Thyroid gland (tissue), 4 donors: Measurements from ENCODE around the gene MXI1. TPM values are rescaled to one million over a fixed set of nuclear protein-coding genes. Genes with fewer than 3 reads are reported as not detected.

Experiments
- DNase-seq, 2 donors: peaks; one replicate each; pipeline ENCODE4 v3.0.0-alpha.2; 2019
- H3K27ac ChIP-seq, 3 donors: fragments of 200-600 bp; sonication (generic); 1 replicate in 2 of 3; 2 replicates in 1 of 3; pipeline ENCODE4 v1.5.1; 2016 to 2019; ENCODE audit warnings: mild to moderate bottlenecking in 1 of 3, moderate library complexity in 1 of 3
- H3K27me3 ChIP-seq: fragments of 200-600 bp; sonication (generic); one replicate; pipeline ENCODE4 v1.5.1; 2019
- H3K36me3 ChIP-seq, 2 donors: fragments of 200-600 bp; sonication (generic); one replicate each; pipeline ENCODE4 v1.5.1; 2016 to 2019
- H3K4me1 ChIP-seq, 2 donors: fragments of 200-600 bp; sonication (generic); one replicate each; pipeline ENCODE4 v1.5.1; 2017 to 2019
- H3K4me3 ChIP-seq, 3 donors: fragments of 200-600 bp; sonication (generic); replicated peaks in 1 of 3; 1 replicate in 2 of 3; 2 replicates in 1 of 3; pipeline ENCODE4 v1.5.1; 2016; ENCODE audit warnings: mild to moderate bottlenecking in 1 of 3
- H3K9me3 ChIP-seq: fragments of 200-600 bp; sonication (generic); one replicate; pipeline ENCODE4 v1.5.1; 2017
- POLR2A ChIP-seq, 2 donors: fragments of 450-650 bp; IDR thresholded peaks; one replicate each; pipeline ENCODE4 v1.6.1; 2017; ENCODE audit warnings: antibody characterized with exemption in 2 of 2, mild to moderate bottlenecking in 2 of 2, moderate library complexity in 1 of 2
- WGBS, 2 donors: methylation state at CpG; one replicate each; pipeline ENCODE4 v1.1.5; 2017; 5-methylcytosine and 5-hydroxymethylcytosine counted together
- intact Hi-C: fragments of 100-400 bp; cut with DNase I; formaldehyde crosslinking; loops from one replicate; pipeline ENCODE4 v1.15.1; 2023
- total RNA-seq, 4 donors: library from RNA; depleted of rRNA; stranded (reverse); fragments of >200 nt; gene quantifications; one replicate each; pipeline ENCODE4 v1.2.3, GENCODE V29; 2016
- TF ChIP-seq, protein P1 (sequence below), 6 experiments: fragments of 200-600 bp in 3 of 6; fragments of 450-650 bp in 3 of 6; sonication (generic) in 3 of 6; IDR thresholded peaks; one replicate each; pipeline ENCODE4 v1.5.1; 2016 to 2019; ENCODE audit warnings: antibody characterized with exemption in 6 of 6, mild to moderate bottlenecking in 2 of 6, inconsistent platforms in 1 of 6, moderate library complexity in 1 of 6

The MXI1 gene
- total RNA-seq, 4 donors from 2014 or later: 51.2 to 136 (median 59.6) TPM

DNA sequence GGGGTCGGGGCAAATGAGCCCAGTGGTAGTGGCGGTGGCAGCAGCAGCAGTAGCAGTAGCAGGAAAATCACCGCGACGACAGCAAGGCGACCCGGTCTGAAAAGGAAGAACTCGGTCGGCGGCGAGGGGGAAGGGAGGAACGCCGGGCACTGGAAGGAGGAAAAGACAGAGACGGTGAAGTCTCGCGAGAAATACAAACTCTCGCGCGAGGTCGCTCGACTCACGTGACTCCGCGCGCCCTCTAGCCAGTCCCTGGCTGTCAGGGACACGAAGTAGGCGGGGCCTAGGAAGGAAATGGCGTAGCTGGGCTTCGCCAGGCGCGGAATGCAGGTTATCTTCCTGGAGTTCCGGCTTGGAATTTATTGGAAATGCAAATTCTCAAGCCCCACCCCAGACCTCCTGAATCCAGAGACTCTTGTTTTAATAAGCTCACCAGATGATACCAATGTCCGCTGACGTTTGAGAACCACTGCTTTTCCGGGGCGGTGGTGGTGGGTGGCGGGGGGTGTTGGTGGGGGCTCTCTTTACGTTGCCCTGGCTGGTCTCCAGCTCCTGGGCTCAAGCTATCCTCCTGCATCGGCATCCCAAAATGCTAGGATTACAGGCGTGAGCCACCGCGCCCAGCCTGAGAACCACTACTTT is 97.5 kb downstream of the MXI1 start, which contains the start of gene SMNDC1:
Gene SMNDC1 (minus strand): TSS at position 141 of the 642 bp plus-strand sequence. CDS start 1,333 bp downstream, outside the sequence.
- Histone ChIP-seq H3K36me3 (peaks cover 22 to 23% of the 10 kb centered on the region in 2 donors), H3K27me3 (no peaks in the 10 kb centered on the region), H3K4me3 (peak within 1 kb of the TSS; percentile 64 to 98 (median 93)), H3K4me1 (peaks cover 12 to 20% of the 10 kb centered on the region in 2 donors), H3K27ac (peak within 1 kb of the TSS; percentile 91 to 97 (median 94)), H3K9me3 (no peaks in the 10 kb centered on the region)
- TF ChIP-seq, protein P1, sequence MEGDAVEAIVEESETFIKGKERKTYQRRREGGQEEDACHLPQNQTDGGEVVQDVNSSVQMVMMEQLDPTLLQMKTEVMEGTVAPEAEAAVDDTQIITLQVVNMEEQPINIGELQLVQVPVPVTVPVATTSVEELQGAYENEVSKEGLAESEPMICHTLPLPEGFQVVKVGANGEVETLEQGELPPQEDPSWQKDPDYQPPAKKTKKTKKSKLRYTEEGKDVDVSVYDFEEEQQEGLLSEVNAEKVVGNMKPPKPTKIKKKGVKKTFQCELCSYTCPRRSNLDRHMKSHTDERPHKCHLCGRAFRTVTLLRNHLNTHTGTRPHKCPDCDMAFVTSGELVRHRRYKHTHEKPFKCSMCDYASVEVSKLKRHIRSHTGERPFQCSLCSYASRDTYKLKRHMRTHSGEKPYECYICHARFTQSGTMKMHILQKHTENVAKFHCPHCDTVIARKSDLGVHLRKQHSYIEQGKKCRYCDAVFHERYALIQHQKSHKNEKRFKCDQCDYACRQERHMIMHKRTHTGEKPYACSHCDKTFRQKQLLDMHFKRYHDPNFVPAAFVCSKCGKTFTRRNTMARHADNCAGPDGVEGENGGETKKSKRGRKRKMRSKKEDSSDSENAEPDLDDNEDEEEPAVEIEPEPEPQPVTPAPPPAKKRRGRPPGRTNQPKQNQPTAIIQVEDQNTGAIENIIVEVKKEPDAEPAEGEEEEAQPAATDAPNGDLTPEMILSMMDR (IDR thresholded peaks at IDR 0.05): no peak
- peak in 1 of 2 donors; percentile 89 for TF ChIP-seq POLR2A (IDR thresholded peaks at IDR 0.05)
- peak; percentile 98 for DNase-seq
- intact Hi-C loops: no loop called here
- WGBS, 2 donors: 1% methylated on average over 31 to 35 of the region's 42 CpGs

DNA sequence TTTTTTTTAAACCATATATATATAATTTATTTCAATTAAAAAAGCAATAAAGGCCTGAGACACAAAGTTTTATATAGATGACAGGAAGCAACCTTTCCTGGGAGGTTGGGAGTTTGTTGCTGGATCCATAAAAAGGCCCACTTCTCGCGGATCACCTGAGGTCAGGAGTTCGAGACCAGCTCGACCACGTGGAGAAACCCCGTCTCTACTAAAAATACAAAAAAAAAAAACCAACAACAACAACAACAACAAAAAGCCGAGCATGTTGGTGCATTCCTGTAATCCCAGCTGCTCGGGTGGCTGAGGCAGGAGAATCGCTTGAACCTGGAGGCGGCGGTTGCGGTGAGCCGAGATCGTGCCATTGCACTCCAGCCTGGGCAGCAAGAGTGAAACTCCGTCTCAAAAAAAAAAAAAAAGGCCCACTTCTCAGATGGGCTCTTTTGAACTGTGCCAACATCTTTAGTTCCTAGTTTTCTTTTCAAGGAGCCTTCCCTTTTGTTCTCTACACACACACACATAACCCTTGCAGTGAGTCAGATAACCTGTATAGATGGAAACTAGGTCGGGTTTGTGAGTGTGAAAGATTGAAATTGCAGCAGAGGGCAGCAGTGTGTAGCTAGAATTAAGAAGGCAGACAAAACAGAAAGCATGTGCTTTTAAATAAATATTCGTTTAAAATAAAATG is 98.5 kb downstream of the MXI1 start:
- peak; percentile 30 to 40 for DNase-seq
- Histone ChIP-seq H3K27ac (peak overlapping the region; percentile 91 to 97 (median 94)), H3K9me3 (no peaks in the 10 kb centered on the region), H3K27me3 (no peaks in the 10 kb centered on the region), H3K4me1 (peaks cover 12 to 17% of the 10 kb centered on the region in 2 donors), H3K4me3 (no peak overlapping the region), H3K36me3 (peaks cover 14 to 16% of the 10 kb centered on the region in 2 donors)
- 61 to 63% methylated on average over 17 of the region's 17 CpGs for WGBS, 2 donors
- TF ChIP-seq, protein P1 (IDR thresholded peaks at IDR 0.05): peak in 5 of 6 experiments; percentile 49 to 76 (median 60)
- TF ChIP-seq POLR2A (IDR thresholded peaks at IDR 0.05): no peak
- intact Hi-C loops: no loop called here

DNA sequence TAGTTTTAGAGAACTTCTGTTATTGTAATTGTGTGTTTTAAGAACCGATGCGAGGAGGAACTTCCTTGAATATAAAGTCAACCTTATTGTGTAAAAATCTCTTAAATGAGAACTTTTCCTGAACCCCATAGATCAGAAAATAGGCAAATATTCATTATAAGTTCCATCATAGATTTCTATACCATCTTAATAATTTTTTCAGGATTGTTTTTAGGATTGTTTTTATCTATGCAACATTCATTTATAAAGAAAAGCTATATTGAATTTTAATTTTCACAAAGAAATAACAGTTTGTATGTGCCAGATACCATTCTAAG is 99.0 kb downstream of the MXI1 start:
- no peak for DNase-seq
- no peaks in the 10 kb centered on the region for H3K27me3 ChIP-seq
- intact Hi-C loops: no loop called here
- no peaks in the 10 kb centered on the region for H3K9me3 ChIP-seq
- H3K4me1 ChIP-seq: peaks cover 12 to 17% of the 10 kb centered on the region in 2 donors
- H3K4me3 ChIP-seq: no peak overlapping the region
- 16 to 19% methylated on average over 2 of the region's 2 CpGs for WGBS, 2 donors
- TF ChIP-seq POLR2A (IDR thresholded peaks at IDR 0.05): no peak
- TF ChIP-seq, protein P1 (IDR thresholded peaks at IDR 0.05): no peak
- no peak overlapping the region for H3K27ac ChIP-seq
- H3K36me3 ChIP-seq: peaks cover 9 to 16% of the 10 kb centered on the region in 2 donors

- intact Hi-C loops: no loop called here
- TF ChIP-seq, protein P1 (IDR thresholded peaks at IDR 0.05): no peak
- TF ChIP-seq POLR2A (IDR thresholded peaks at IDR 0.05): no peak
- 69 to 77% methylated on average over 4 of the region's 4 CpGs for WGBS, 2 donors
- Histone ChIP-seq H3K27me3 (no peaks in the 10 kb centered on the region), H3K4me3 (no peak overlapping the region), H3K4me1 (peaks cover 10 to 12% of the 10 kb centered on the region in 2 donors), H3K9me3 (no peaks in the 10 kb centered on the region), H3K36me3 (peaks cover 0 to 2% of the 10 kb centered on the region in 2 donors), H3K27ac (no peak overlapping the region)
- no peak for DNase-seq
These were observed 100.4 kb downstream of the MXI1 start for GRCh38 chr10:110307805-110308204.

- Histone ChIP-seq H3K36me3 (no peaks in the 10 kb centered on the region), H3K9me3 (no peaks in the 10 kb centered on the region), H3K27me3 (no peaks in the 10 kb centered on the region), H3K27ac (no peak overlapping the region), H3K4me1 (peaks cover 0 to 4% of the 10 kb centered on the region in 2 donors), H3K4me3 (no peak overlapping the region)
- intact Hi-C loops: loop anchor here (2.0 kb wide), 1 partner anchor 234 kb away; no protein-coding TSS in a partner anchor
- WGBS, 2 donors: 56 to 62% methylated on average over 3 of the region's 3 CpGs
- TF ChIP-seq, protein P1 (IDR thresholded peaks at IDR 0.05): no peak
- no peak for TF ChIP-seq POLR2A (IDR thresholded peaks at IDR 0.05)
- no peak for DNase-seq
These were observed 103.3 kb downstream of the MXI1 start for GRCh38 chr10:110310741-110311140.
